B cell (primary cell): ENCODE measurements around the gene MFN1.

ENCODE experiments used
- CTCF ChIP-seq: fragments of 200-600 bp; IDR thresholded peaks from one replicate; pipeline ENCODE4 v1.8.0; 2022; ENCODE audit warnings: antibody characterized with exemption, mild to moderate bottlenecking
- EZH2 ChIP-seq: IDR thresholded peaks from 2 replicates; pipeline ENCODE4 v1.6.1; 2012; ENCODE audit warnings: borderline replicate concordance, low read depth, mild to moderate bottlenecking, moderate library complexity, low read length; ENCODE audit not compliant: insufficient read depth, poor library complexity, severe bottlenecking

GRCh38 chr3:179321668-179322285 is 25.7 kb upstream of the MFN1 start:
- TF ChIP-seq CTCF, result peak; percentile 29
- no peak for TF ChIP-seq EZH2
